22Rv1 (cell line): Measurements from ENCODE around the gene CDK5RAP2.

ENCODE experiments used
- CTCF ChIP-seq: fragments of 450-650 bp; IDR thresholded peaks from 2 replicates; pipeline ENCODE4 v1.5.1; 2017; ENCODE audit warnings: mild to moderate bottlenecking
- ZFX ChIP-seq: fragments of 450-650 bp; IDR thresholded peaks from 2 replicates; pipeline ENCODE4 v1.6.1; 2017; ENCODE audit warnings: antibody characterized with exemption, borderline replicate concordance

GRCh38 chr9:120378680-120379079, 201.3 kb downstream of the CDK5RAP2 start:
- TF ChIP-seq CTCF = no peak
- no peak for TF ChIP-seq ZFX
